HEK293 (cell line): ENCODE data around the gene CMPK1.

Experiments
- CTCF ChIP-seq: fragments of 450-650 bp; formaldehyde crosslinking; IDR thresholded peaks from 2 replicates; pipeline ENCODE4 v1.5.1; 2016; ENCODE audit warnings: missing biosample characterization, missing genetic modification characterization
- SALL2 ChIP-seq: fragments of 450-650 bp; formaldehyde crosslinking; IDR thresholded peaks from 2 replicates; pipeline ENCODE4 v1.5.0; 2017; ENCODE audit warnings: missing biosample characterization, mild to moderate bottlenecking, missing genetic modification characterization, borderline replicate concordance
- ZBTB17 ChIP-seq: fragments of 450-650 bp; formaldehyde crosslinking; IDR thresholded peaks from 2 replicates; pipeline ENCODE4 v1.5.1; 2016; ENCODE audit warnings: missing biosample characterization, missing genetic modification characterization
- ZBTB21 ChIP-seq: fragments of 450-650 bp; formaldehyde crosslinking; IDR thresholded peaks from 2 replicates; pipeline ENCODE4 v1.5.1; 2017; ENCODE audit warnings: missing biosample characterization, missing genetic modification characterization
- ZBTB26 ChIP-seq: fragments of 450-650 bp; formaldehyde crosslinking; optimal IDR thresholded peaks from 2 replicates; pipeline ENCODE3; 2016; ENCODE audit warnings: missing biosample characterization, mild to moderate bottlenecking, missing genetic modification characterization
- ZBTB44 ChIP-seq: fragments of 450-650 bp; IDR thresholded peaks from 2 replicates; pipeline ENCODE4 v1.5.1; 2018; ENCODE audit warnings: missing biosample characterization, mild to moderate bottlenecking, missing genetic modification characterization
- ZNF140 ChIP-seq: fragments of 450-650 bp; formaldehyde crosslinking; IDR thresholded peaks from 2 replicates; pipeline ENCODE4 v1.5.1; 2016; ENCODE audit warnings: missing biosample characterization, missing genetic modification characterization
- ZNF23 ChIP-seq: fragments of 450-650 bp; formaldehyde crosslinking; IDR thresholded peaks from 2 replicates; pipeline ENCODE4 v1.5.1; 2016; ENCODE audit warnings: missing biosample characterization, missing genetic modification characterization, borderline replicate concordance
- ZNF274 ChIP-seq, 2 experiments: fragments of 200-500 bp in 1 of 2; fragments of 450-650 bp in 1 of 2; sonication (Bioruptor generic) in 1 of 2; formaldehyde crosslinking in 1 of 2; IDR thresholded peaks; 2 replicates each; pipeline versions ENCODE4 v1.5.1 to v1.6.1; 2014 to 2016; ENCODE audit warnings: borderline replicate concordance in 1 of 2, inconsistent platforms in 1 of 2, low read length in 1 of 2, missing biosample characterization in 1 of 2, missing genetic modification characterization in 1 of 2
- ZNF76 ChIP-seq: fragments of 450-650 bp; formaldehyde crosslinking; IDR thresholded peaks from 2 replicates; pipeline ENCODE4; 2016; ENCODE audit warnings: low read depth, missing biosample characterization, missing genetic modification characterization, borderline replicate concordance
- ZNF777 ChIP-seq: fragments of 450-650 bp; formaldehyde crosslinking; IDR thresholded peaks from 2 replicates; pipeline ENCODE4 v1.5.1; 2017; ENCODE audit warnings: missing biosample characterization, missing genetic modification characterization, borderline replicate concordance

GRCh38 chr1:47380699-47381098 is 47.1 kb downstream of the CMPK1 start:
- no peak for TF ChIP-seq ZNF274 (IDR thresholded peaks at IDR 0.05; ENCODE audit: low read length)
- no peak for TF ChIP-seq ZNF274 (tag by site-specific recombination; IDR thresholded peaks at IDR 0.05; ENCODE audit: borderline replicate concordance)
- TF ChIP-seq CTCF (tag by site-specific recombination), result no peak
- TF ChIP-seq ZNF76 (tag by site-specific recombination), result no peak
- TF ChIP-seq SALL2, result no peak
- no peak for TF ChIP-seq ZBTB26 (tag by site-specific recombination)
- TF ChIP-seq ZBTB44 (tag by site-specific recombination), result no peak
- no peak for TF ChIP-seq ZNF23
- no peak for TF ChIP-seq ZBTB21 (tag by site-specific recombination)
- no peak for TF ChIP-seq ZNF140 (tag by site-specific recombination)
- TF ChIP-seq ZNF777, result no peak
- no peak for TF ChIP-seq ZBTB17
